GM12878 (cell line): ENCODE results near the gene ELK3. TPM values are rescaled to one million over a fixed set of nuclear protein-coding genes. Genes with fewer than 3 reads are reported as not detected.

Experiments used
- BACH1 ChIP-seq: fragments of 450-650 bp; IDR thresholded peaks from 2 replicates; pipeline ENCODE4 v1.6.1; 2017; ENCODE audit warnings: mild to moderate bottlenecking, borderline replicate concordance
- CEBPB ChIP-seq, 2 experiments: fragments of 150-350 bp in 1 of 2; IDR thresholded peaks; 2 replicates each; pipeline ENCODE4 v1.6.1; 2012 to 2014; ENCODE audit warnings: low read depth in 2 of 2, low read length in 2 of 2, borderline replicate concordance in 1 of 2, inconsistent platforms in 1 of 2
- CHD4 ChIP-seq: fragments of 200-600 bp; sonication (generic); IDR thresholded peaks from 2 replicates; pipeline ENCODE4 v1.6.1; 2016; ENCODE audit warnings: mild to moderate bottlenecking
- GATAD2B ChIP-seq: fragments of 450-650 bp; conservative IDR thresholded peaks from 2 replicates; pipeline ENCODE4 v1.6.1; 2017; ENCODE audit warnings: low read depth, mild to moderate bottlenecking, moderate library complexity
- HDAC6 ChIP-seq: fragments of 200-600 bp; sonication (generic); IDR thresholded peaks from one replicate; pipeline ENCODE4 v1.8.0; 2017; ENCODE audit warnings: antibody characterized with exemption; ENCODE audit not compliant: unreplicated experiment
- MEF2A ChIP-seq: IDR thresholded peaks from 2 replicates; pipeline ENCODE4 v1.6.1; 2011; ENCODE audit warnings: low read depth, mild to moderate bottlenecking, low read length, moderate library complexity; ENCODE audit not compliant: insufficient read depth
- MEF2B ChIP-seq: fragments of 450-650 bp; IDR thresholded peaks from 2 replicates; pipeline ENCODE4 v1.6.1; 2018; ENCODE audit warnings: mild to moderate bottlenecking, moderate library complexity; ENCODE audit not compliant: partially characterized antibody, poor library complexity, severe bottlenecking
- MYC ChIP-seq: IDR thresholded peaks from 2 replicates; pipeline ENCODE4 v1.6.1; 2011; ENCODE audit warnings: mild to moderate bottlenecking, low read length, moderate library complexity, inconsistent platforms; ENCODE audit not compliant: insufficient read depth, insufficient replicate concordance, insufficient read length, severe bottlenecking
- NR2F1 ChIP-seq: fragments of 450-650 bp; conservative IDR thresholded peaks from 2 replicates; pipeline ENCODE4 v1.6.1; 2017; ENCODE audit warnings: mild to moderate bottlenecking
- POLR2AphosphoS2 ChIP-seq: IDR thresholded peaks from 2 replicates; pipeline ENCODE4 v1.6.1; 2011; ENCODE audit warnings: low read depth, mild to moderate bottlenecking, low read length, improper control_type of control experiment, moderate library complexity
- RAD21 ChIP-seq: IDR thresholded peaks from 2 replicates; pipeline ENCODE4 v1.6.1; 2011; ENCODE audit warnings: mild to moderate bottlenecking, low read depth, low read length, moderate library complexity; ENCODE audit not compliant: insufficient read depth
- TCF12 ChIP-seq: IDR thresholded peaks from 2 replicates; pipeline ENCODE4 v1.6.1; 2011; ENCODE audit warnings: low read depth, mild to moderate bottlenecking, low read length
- YY1 ChIP-seq: IDR thresholded peaks from 2 replicates; pipeline ENCODE4 v1.6.1; 2011; ENCODE audit warnings: low read depth, mild to moderate bottlenecking, low read length
- ZNF274 ChIP-seq: IDR thresholded peaks from one replicate; pipeline ENCODE4 v1.8.0; 2011; ENCODE audit not compliant: insufficient read length, insufficient read depth
- ZSCAN29 ChIP-seq: fragments of 450-650 bp; IDR thresholded peaks from 2 replicates; pipeline ENCODE4 v1.6.1; 2017; ENCODE audit warnings: mild to moderate bottlenecking, moderate library complexity
- polyA plus RNA-seq, 11 experiments: library from polyadenylated mRNA; depleted of rRNA in 4 of 11; unstranded in 6 of 11; stranded (reverse) in 5 of 11; fragments of >200 nt; fragmentation: Nextera tagmentation in 4 of 11; fragmentation: Illumina TruSeq in 1 of 11; extraction: Ambion mirVana in 4 of 11; extraction: Trizol in 1 of 11; gene quantifications; 1 replicate in 1 of 11; 2 replicates in 10 of 11; pipeline versions ENCODE4 v1.2.1 to v1.2.3, GENCODE V29; 2011 to 2016; ENCODE audit warnings: inconsistent platforms in 2 of 11, missing spikeins in 2 of 11, low read depth in 1 of 11
- total RNA-seq, 4 experiments: library from RNA; depleted of rRNA in 3 of 4; stranded (reverse); fragments of >200 nt in 3 of 4; fragmentation: Illumina TruSeq in 1 of 4; extraction: Trizol in 1 of 4; gene quantifications; 2 replicates each; pipeline versions ENCODE4 v1.2.1 to v1.2.3, GENCODE V29; 2013 to 2021
- TF ChIP-seq, protein P1 (sequence below): fragments of 450-650 bp; IDR thresholded peaks from 2 replicates; pipeline ENCODE4 v1.6.1; 2014; ENCODE audit warnings: mild to moderate bottlenecking
- TF ChIP-seq, protein P2 (sequence below): fragments of 450-650 bp; IDR thresholded peaks from 2 replicates; pipeline ENCODE4 v1.6.1; 2017; ENCODE audit warnings: low read depth, mild to moderate bottlenecking, moderate library complexity
- TF ChIP-seq, protein P3 (sequence below): IDR thresholded peaks from 2 replicates; pipeline ENCODE4 v1.6.1; 2011; ENCODE audit warnings: borderline replicate concordance, low read depth, mild to moderate bottlenecking, moderate library complexity, mixed read lengths, low read length; ENCODE audit not compliant: insufficient read depth; ENCODE audit errors: extremely low read length
- TF ChIP-seq, protein P4 (sequence below): IDR thresholded peaks from 2 replicates; pipeline ENCODE4 v1.6.1; 2011; ENCODE audit warnings: low read depth, mild to moderate bottlenecking, low read length, moderate library complexity, borderline replicate concordance; ENCODE audit errors: extremely low read depth
- TF ChIP-seq, protein P5 (sequence below): fragments of 450-650 bp; IDR thresholded peaks from 2 replicates; pipeline ENCODE4 v1.6.1; 2016; ENCODE audit warnings: mild to moderate bottlenecking, moderate library complexity, borderline replicate concordance

ELK3 gene
- total and polyA plus RNA-seq, 10 of the 15 experiments (the other 5 are each of a cell fraction or from before 2014, with no cell fraction given): 0.37 to 4.8 (median 0.88) TPM

DNA sequence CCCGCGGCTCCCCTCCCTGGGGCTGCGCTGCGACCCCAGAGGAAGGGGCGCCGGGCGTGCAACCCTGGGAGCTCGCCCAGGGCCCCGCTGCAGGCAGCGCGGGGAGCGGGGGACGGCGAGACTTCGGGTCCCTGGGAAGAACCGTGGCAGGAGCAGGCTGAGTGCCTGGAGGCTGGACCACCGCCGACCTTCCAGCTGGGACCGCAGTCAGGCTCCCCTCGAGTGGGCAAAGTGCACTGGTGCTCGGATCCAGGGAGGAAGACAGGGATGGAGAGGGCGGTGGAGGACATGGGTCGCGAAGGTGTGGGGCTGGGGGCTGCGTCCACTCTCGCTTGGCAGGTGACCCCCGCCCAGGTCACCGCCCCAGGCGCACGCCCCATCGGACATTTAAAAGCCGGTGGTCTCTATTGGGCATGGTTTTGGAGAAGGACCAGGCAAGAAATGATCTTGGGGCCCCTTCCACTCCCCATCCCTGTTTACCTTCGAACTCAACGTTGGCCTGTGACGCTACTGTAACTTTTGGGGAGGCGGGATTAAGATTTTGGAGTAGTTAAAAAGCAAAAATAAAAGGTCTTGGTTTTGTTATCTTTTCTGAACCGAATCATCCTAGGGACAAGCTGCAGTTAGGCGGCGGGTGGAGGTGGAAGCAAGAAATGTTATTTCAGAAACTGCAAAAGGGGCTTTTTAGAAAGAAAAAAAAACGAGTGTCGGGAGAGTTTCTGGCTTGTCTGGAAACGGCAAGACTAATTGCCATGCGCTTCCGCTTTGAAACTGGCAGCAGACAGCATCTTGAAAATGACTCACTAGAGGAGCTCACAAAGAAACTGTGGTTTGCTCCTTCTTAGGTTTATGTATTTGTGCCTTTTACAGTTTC lies 1.0 kb downstream of the ELK3 start (continued):
- TF ChIP-seq, protein P1, sequence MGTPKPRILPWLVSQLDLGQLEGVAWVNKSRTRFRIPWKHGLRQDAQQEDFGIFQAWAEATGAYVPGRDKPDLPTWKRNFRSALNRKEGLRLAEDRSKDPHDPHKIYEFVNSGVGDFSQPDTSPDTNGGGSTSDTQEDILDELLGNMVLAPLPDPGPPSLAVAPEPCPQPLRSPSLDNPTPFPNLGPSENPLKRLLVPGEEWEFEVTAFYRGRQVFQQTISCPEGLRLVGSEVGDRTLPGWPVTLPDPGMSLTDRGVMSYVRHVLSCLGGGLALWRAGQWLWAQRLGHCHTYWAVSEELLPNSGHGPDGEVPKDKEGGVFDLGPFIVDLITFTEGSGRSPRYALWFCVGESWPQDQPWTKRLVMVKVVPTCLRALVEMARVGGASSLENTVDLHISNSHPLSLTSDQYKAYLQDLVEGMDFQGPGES: no peak
- TF ChIP-seq, protein P2, sequence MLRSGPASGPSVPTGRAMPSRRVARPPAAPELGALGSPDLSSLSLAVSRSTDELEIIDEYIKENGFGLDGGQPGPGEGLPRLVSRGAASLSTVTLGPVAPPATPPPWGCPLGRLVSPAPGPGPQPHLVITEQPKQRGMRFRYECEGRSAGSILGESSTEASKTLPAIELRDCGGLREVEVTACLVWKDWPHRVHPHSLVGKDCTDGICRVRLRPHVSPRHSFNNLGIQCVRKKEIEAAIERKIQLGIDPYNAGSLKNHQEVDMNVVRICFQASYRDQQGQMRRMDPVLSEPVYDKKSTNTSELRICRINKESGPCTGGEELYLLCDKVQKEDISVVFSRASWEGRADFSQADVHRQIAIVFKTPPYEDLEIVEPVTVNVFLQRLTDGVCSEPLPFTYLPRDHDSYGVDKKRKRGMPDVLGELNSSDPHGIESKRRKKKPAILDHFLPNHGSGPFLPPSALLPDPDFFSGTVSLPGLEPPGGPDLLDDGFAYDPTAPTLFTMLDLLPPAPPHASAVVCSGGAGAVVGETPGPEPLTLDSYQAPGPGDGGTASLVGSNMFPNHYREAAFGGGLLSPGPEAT: peak; percentile 73; the same call in 1 of the 2 replicates
- TF ChIP-seq, protein P3, sequence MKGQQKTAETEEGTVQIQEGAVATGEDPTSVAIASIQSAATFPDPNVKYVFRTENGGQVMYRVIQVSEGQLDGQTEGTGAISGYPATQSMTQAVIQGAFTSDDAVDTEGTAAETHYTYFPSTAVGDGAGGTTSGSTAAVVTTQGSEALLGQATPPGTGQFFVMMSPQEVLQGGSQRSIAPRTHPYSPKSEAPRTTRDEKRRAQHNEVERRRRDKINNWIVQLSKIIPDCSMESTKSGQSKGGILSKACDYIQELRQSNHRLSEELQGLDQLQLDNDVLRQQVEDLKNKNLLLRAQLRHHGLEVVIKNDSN: no peak
- TF ChIP-seq TCF12 (peak; percentile 68; the same call in 1 of the 2 replicates), HDAC6 (no peak), MEF2B (no peak), CHD4 (no peak), BACH1 (no peak; the same call in 1 of the 2 replicates), GATAD2B (no peak; the same call in 1 of the 2 replicates), ZNF274 (no peak), CEBPB (IDR thresholded peaks at IDR 0.05; ENCODE audit: borderline replicate concordance in 1 of 2, low read depth in 2 of 2, low read length in 2 of 2) (0 out of 4 replicates have a peak, but pooled peaks of 1 of the 2 experiments have one; percentile 65), POLR2AphosphoS2 (no peak), MEF2A (peak; percentile 84), NR2F1 (no peak; the same call in 1 of the 2 replicates), ZSCAN29 (no peak), YY1 (peak; percentile 49; the same call in 1 of the 2 replicates), RAD21 (0 out of 2 replicates have a peak, but pooled peaks have one; percentile 2), MYC (no peak)
- TF ChIP-seq, protein P4, sequence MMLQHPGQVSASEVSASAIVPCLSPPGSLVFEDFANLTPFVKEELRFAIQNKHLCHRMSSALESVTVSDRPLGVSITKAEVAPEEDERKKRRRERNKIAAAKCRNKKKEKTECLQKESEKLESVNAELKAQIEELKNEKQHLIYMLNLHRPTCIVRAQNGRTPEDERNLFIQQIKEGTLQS: no peak
- TF ChIP-seq, protein P5, sequence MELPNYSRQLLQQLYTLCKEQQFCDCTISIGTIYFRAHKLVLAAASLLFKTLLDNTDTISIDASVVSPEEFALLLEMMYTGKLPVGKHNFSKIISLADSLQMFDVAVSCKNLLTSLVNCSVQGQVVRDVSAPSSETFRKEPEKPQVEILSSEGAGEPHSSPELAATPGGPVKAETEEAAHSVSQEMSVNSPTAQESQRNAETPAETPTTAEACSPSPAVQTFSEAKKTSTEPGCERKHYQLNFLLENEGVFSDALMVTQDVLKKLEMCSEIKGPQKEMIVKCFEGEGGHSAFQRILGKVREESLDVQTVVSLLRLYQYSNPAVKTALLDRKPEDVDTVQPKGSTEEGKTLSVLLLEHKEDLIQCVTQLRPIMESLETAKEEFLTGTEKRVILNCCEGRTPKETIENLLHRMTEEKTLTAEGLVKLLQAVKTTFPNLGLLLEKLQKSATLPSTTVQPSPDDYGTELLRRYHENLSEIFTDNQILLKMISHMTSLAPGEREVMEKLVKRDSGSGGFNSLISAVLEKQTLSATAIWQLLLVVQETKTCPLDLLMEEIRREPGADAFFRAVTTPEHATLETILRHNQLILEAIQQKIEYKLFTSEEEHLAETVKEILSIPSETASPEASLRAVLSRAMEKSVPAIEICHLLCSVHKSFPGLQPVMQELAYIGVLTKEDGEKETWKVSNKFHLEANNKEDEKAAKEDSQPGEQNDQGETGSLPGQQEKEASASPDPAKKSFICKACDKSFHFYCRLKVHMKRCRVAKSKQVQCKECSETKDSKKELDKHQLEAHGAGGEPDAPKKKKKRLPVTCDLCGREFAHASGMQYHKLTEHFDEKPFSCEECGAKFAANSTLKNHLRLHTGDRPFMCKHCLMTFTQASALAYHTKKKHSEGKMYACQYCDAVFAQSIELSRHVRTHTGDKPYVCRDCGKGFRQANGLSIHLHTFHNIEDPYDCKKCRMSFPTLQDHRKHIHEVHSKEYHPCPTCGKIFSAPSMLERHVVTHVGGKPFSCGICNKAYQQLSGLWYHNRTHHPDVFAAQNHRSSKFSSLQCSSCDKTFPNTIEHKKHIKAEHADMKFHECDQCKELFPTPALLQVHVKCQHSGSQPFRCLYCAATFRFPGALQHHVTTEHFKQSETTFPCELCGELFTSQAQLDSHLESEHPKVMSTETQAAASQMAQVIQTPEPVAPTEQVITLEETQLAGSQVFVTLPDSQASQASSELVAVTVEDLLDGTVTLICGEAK: no peak; the same call in 1 of the 2 replicates
